ENCODE measurements around the gene ZNF385D.

GRCh38 chr3:21543380-21544075, 207.5 kb downstream of the ZNF385D start:
- no peak for TF ChIP-seq POLR2A (IDR thresholded peaks at IDR 0.05)
- TF ChIP-seq, protein P1, sequence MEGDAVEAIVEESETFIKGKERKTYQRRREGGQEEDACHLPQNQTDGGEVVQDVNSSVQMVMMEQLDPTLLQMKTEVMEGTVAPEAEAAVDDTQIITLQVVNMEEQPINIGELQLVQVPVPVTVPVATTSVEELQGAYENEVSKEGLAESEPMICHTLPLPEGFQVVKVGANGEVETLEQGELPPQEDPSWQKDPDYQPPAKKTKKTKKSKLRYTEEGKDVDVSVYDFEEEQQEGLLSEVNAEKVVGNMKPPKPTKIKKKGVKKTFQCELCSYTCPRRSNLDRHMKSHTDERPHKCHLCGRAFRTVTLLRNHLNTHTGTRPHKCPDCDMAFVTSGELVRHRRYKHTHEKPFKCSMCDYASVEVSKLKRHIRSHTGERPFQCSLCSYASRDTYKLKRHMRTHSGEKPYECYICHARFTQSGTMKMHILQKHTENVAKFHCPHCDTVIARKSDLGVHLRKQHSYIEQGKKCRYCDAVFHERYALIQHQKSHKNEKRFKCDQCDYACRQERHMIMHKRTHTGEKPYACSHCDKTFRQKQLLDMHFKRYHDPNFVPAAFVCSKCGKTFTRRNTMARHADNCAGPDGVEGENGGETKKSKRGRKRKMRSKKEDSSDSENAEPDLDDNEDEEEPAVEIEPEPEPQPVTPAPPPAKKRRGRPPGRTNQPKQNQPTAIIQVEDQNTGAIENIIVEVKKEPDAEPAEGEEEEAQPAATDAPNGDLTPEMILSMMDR (IDR thresholded peaks at IDR 0.05 in 4 of 5, conservative IDR thresholded peaks at IDR 0.05 in 1 of 5) = no peak

All from gastrocnemius medialis (tissue), 4 donors.